Lung (tissue), 12 donors: ENCODE measurements around the gene TPM4. TPM values are rescaled to one million over a fixed set of nuclear protein-coding genes. Genes with fewer than 3 reads are reported as not detected.

Source experiments
- ATAC-seq: fragments of 200-7000 bp; cut with Tn5 transposase; one replicate; pipeline ENCODE4 v1.9.1; 2020; ENCODE audit warnings: moderate number of reproducible peaks; ENCODE audit not compliant: insufficient read depth, low FRiP score
- DNase-seq, 3 donors: peaks; one replicate each; pipeline ENCODE4 v3.0.0-alpha.2; 2013 to 2017
- H3K27ac ChIP-seq, 2 donors: one replicate each; pipeline ENCODE4 v1.5.1; 2013; ENCODE audit warnings: mild to moderate bottlenecking in 2 of 2, moderate library complexity in 2 of 2, control low read depth in 1 of 2, inconsistent platforms in 1 of 2, low read depth in 1 of 2, low read length in 1 of 2
- H3K27me3 ChIP-seq, 3 donors: one replicate each; pipeline ENCODE4 v1.5.1; 2013; ENCODE audit warnings: low read length in 2 of 3; ENCODE audit not compliant: control insufficient read depth in 3 of 3, insufficient read depth in 3 of 3
- H3K36me3 ChIP-seq, 4 donors: one replicate each; pipeline ENCODE4 v1.5.1; 2013; ENCODE audit warnings: low read length in 4 of 4, mild to moderate bottlenecking in 1 of 4, moderate library complexity in 1 of 4; ENCODE audit not compliant: control insufficient read depth in 4 of 4, insufficient read depth in 4 of 4
- H3K4me1 ChIP-seq, 5 donors: one replicate each; pipeline ENCODE4 v1.5.1; 2013; ENCODE audit warnings: low read length in 5 of 5, mild to moderate bottlenecking in 2 of 5, moderate library complexity in 1 of 5; ENCODE audit not compliant: control insufficient read depth in 5 of 5, insufficient read depth in 5 of 5
- H3K4me3 ChIP-seq: one replicate; pipeline ENCODE4 v1.5.1; 2013; ENCODE audit warnings: mild to moderate bottlenecking, control low read depth, moderate library complexity
- H3K9ac ChIP-seq, 2 donors: one replicate each; pipeline ENCODE4 v1.5.1; 2013; ENCODE audit warnings: low read length in 2 of 2, control low read depth in 1 of 2; ENCODE audit not compliant: insufficient read depth in 1 of 2
- H3K9me3 ChIP-seq, 4 donors: one replicate each; pipeline ENCODE4 v1.5.1; 2013; ENCODE audit warnings: low read length in 3 of 4, mild to moderate bottlenecking in 1 of 4, moderate library complexity in 1 of 4; ENCODE audit not compliant: control insufficient read depth in 4 of 4, insufficient read depth in 3 of 4
- WGBS, 2 donors: extraction: QIAGEN DNeasy Blood & Tissue Kit; methylation state at CpG; one replicate each; pipeline ENCODE4 v1.1.7; 2013; 5-methylcytosine and 5-hydroxymethylcytosine counted together
- polyA plus RNA-seq, 2 donors: library from polyadenylated mRNA; stranded (reverse); fragments of 200-250 nt; gene quantifications; one replicate each; pipeline ENCODE4 v1.2.1, GENCODE V29; 2013
- total RNA-seq, 2 donors: library from RNA; depleted of rRNA in 1 of 2; stranded (reverse); fragments of >200 nt in 1 of 2; gene quantifications; one replicate each; pipeline ENCODE4 v1.2.1, GENCODE V29; 2014 to 2021
- TF ChIP-seq, protein P1 (sequence below): IDR thresholded peaks from 2 replicates; pipeline ENCODE4 v1.5.1; 2012; ENCODE audit warnings: mild to moderate bottlenecking; ENCODE audit errors: control extremely low read depth, extremely low read depth
- donor health status: control.
- donor health status: control.
- donor health status: Bipolar disorder and iron deficiency.
- donor health status: healthy.
- donor health status: DM: yes; HTN: yes; CAD: no.

The TPM4 gene
- total and polyA plus RNA-seq, 4 donors: 274 to 438 (median 383) TPM

DNA sequence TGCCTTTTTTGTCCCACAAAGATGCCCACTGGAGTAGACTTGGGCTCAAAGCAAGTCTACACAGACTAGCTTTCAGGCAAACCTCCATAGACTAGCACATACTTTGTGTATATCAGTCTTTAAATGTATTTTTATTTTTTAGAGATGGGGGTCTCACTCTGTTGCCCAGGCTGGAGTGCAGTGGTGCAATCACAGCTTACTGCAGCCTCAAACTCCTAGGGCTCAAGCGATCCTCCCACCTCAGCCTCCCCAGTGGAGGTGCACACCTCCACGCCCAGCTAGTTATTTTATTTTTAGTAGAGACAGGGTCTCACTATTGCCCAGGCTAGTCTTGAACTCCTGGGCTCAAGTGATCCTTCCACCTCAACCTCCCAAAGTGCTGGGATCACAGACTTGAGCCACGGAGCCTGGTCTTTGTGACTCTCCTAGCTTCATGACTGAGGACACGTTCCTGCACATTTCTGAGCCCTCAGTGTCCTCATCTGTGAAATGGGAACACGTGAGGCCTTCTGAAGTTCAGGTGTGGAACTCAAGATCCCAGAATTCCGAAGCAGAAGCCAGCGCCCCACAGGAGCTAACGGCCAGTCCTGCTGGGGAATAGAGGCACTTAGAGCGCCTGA lies 5.1 kb upstream of the TPM4 start:
- Histone ChIP-seq H3K9me3 (no peaks in the 10 kb centered on the region), H3K4me3 (no peak overlapping the region), H3K27ac (peak overlapping the region; percentile 26 to 91), H3K9ac (peak overlapping the region in 1 of 2 donors; percentile 9), H3K4me1 (peaks cover 0 to 18% (median 0%) of the 10 kb centered on the region in 5 donors), H3K36me3 (no peaks in the 10 kb centered on the region), H3K27me3 (no peaks in the 10 kb centered on the region)
- ATAC-seq: no peak
- WGBS, 2 donors: 79 to 81% methylated on average over 9 of the region's 9 CpGs
- DNase-seq: no peak
- TF ChIP-seq, protein P1, sequence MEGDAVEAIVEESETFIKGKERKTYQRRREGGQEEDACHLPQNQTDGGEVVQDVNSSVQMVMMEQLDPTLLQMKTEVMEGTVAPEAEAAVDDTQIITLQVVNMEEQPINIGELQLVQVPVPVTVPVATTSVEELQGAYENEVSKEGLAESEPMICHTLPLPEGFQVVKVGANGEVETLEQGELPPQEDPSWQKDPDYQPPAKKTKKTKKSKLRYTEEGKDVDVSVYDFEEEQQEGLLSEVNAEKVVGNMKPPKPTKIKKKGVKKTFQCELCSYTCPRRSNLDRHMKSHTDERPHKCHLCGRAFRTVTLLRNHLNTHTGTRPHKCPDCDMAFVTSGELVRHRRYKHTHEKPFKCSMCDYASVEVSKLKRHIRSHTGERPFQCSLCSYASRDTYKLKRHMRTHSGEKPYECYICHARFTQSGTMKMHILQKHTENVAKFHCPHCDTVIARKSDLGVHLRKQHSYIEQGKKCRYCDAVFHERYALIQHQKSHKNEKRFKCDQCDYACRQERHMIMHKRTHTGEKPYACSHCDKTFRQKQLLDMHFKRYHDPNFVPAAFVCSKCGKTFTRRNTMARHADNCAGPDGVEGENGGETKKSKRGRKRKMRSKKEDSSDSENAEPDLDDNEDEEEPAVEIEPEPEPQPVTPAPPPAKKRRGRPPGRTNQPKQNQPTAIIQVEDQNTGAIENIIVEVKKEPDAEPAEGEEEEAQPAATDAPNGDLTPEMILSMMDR: no peak

GRCh38 chr19:16073481-16073880 lies 2.8 kb upstream of the TPM4 start:
- Histone ChIP-seq H3K36me3 (peaks cover 0 to 4% (median 0%) of the 10 kb centered on the region in 4 donors), H3K4me3 (no peak overlapping the region), H3K27ac (peak overlapping the region in 1 of 2 donors; percentile 5), H3K27me3 (no peaks in the 10 kb centered on the region), H3K9ac (no peak overlapping the region), H3K9me3 (no peaks in the 10 kb centered on the region), H3K4me1 (peaks cover 0 to 18% (median 1%) of the 10 kb centered on the region in 5 donors)
- ATAC-seq (no peak), DNase-seq (no peak)
- TF ChIP-seq, protein P1: no peak
- WGBS, 2 donors: 86 to 91% methylated on average over 7 of the region's 7 CpGs

GRCh38 chr19:16073988-16074387 lies 2.3 kb upstream of the TPM4 start:
- Histone ChIP-seq H3K4me3 (no peak overlapping the region), H3K4me1 (peaks cover 0 to 15% (median 4%) of the 10 kb centered on the region in 5 donors), H3K9me3 (no peaks in the 10 kb centered on the region), H3K9ac (no peak overlapping the region), H3K27ac (peak overlapping the region in 1 of 2 donors; percentile 13), H3K27me3 (no peaks in the 10 kb centered on the region), H3K36me3 (peaks cover 0 to 4% (median 0%) of the 10 kb centered on the region in 4 donors)
- no peak for ATAC-seq
- TF ChIP-seq, protein P1: no peak
- DNase-seq: peak in 1 of 3 donors; percentile 38
- 41 to 49% methylated on average over 3 of the region's 3 CpGs for WGBS, 2 donors
